Measurements from ENCODE around the gene TRAK1.
"Not testable (repeated sequence)": the region's sequence is repeated elsewhere in the genome, so short reads cannot be mapped to it uniquely, and the experiment has no call there.

The TRAK1 gene

GRCh38 chr3:42099020-42099765, 8.0 kb downstream of the TRAK1 start:
- H3K4me3 Mint-ChIP-seq: no peak overlapping the region
- H3K27me3 Mint-ChIP-seq: no peaks in the 10 kb centered on the region
- H3K4me1 Mint-ChIP-seq (ENCODE audit: low read depth): peaks cover 59% of the 10 kb centered on the region
- no peaks in the 10 kb centered on the region for H3K9me3 Mint-ChIP-seq
- peaks cover 26% of the 10 kb centered on the region for H3K36me3 Mint-ChIP-seq (ENCODE audit: low read depth)
- H3K27ac Mint-ChIP-seq: no peak overlapping the region

GRCh38 chr3:42101048-42101447, 9.9 kb downstream of the TRAK1 start:
- Mint-ChIP-seq H3K9me3 (no peaks in the 10 kb centered on the region), H3K27me3 (no peaks in the 10 kb centered on the region), H3K4me3 (no peak overlapping the region), H3K27ac (no peak overlapping the region), H3K4me1 (ENCODE audit: low read depth) (peaks cover 42% of the 10 kb centered on the region), H3K36me3 (ENCODE audit: low read depth) (peaks cover 19% of the 10 kb centered on the region)

GRCh38 chr3:42101481-42101880, 10.3 kb downstream of the TRAK1 start:
- no peaks in the 10 kb centered on the region for H3K9me3 Mint-ChIP-seq
- no peak overlapping the region for H3K4me3 Mint-ChIP-seq
- no peaks in the 10 kb centered on the region for H3K27me3 Mint-ChIP-seq
- peaks cover 19% of the 10 kb centered on the region for H3K36me3 Mint-ChIP-seq (ENCODE audit: low read depth)
- no peak overlapping the region for H3K27ac Mint-ChIP-seq
- H3K4me1 Mint-ChIP-seq (ENCODE audit: low read depth): peaks cover 38% of the 10 kb centered on the region

- Mint-ChIP-seq H3K4me1 (ENCODE audit: low read depth) (peaks cover 28% of the 10 kb centered on the region), H3K9me3 (no peaks in the 10 kb centered on the region), H3K27me3 (no peaks in the 10 kb centered on the region), H3K4me3 (no peak overlapping the region), H3K36me3 (ENCODE audit: low read depth) (peaks cover 24% of the 10 kb centered on the region), H3K27ac (no peak overlapping the region)
Observed at GRCh38 chr3:42102571-42102970, 11.4 kb downstream of the TRAK1 start.

DNA sequence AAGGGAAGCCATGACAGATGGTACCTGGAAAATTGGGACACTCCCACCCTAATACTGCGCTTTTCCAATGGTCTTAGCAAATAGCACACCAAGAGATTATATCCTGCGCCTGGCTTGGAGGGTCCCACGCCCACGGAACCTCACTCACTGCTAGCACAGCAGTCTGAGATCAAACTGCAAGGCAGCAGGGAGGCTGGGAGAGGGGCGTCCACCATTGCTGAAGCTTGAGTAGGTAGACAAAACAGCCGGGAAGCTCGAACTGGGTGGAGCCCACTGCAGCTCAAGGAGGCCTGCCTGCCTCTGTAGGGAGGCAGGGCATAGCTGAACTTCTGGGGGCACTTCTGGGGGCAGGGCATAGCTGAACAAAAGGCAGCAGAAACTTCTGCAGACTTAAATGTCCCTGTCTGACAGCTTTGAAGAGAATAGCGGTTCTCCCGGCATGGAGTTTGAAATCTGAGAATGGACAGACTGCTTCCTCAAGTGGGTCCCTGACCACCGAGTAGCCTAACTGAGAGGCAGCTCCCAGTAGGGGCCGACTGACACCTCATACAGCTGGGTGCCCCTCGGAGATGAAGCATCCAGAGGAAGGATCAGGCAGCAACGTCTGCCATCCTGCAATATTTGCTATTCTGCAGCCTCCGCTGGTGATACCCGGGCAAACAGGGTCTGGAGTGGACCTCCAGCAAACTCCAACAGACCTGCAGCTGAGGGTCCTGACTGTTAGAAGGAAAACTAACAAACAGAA, 12.9 kb downstream of the TRAK1 start:
- Mint-ChIP-seq H3K36me3 (ENCODE audit: low read depth) (peaks cover 21% of the 10 kb centered on the region), H3K4me1 (ENCODE audit: low read depth) (peaks cover 15% of the 10 kb centered on the region)
- H3K27ac Mint-ChIP-seq, H3K9me3 Mint-ChIP-seq, H3K27me3 Mint-ChIP-seq, H3K4me3 Mint-ChIP-seq: not testable (repeated sequence)

GRCh38 chr3:42105994-42106393, 14.8 kb downstream of the TRAK1 start:
- H3K27ac Mint-ChIP-seq; H3K4me1 Mint-ChIP-seq (ENCODE audit: low read depth); H3K4me3 Mint-ChIP-seq; H3K27me3 Mint-ChIP-seq; H3K9me3 Mint-ChIP-seq: not testable (repeated sequence)
- H3K36me3 Mint-ChIP-seq (ENCODE audit: low read depth): peaks cover 21% of the 10 kb centered on the region

DNA sequence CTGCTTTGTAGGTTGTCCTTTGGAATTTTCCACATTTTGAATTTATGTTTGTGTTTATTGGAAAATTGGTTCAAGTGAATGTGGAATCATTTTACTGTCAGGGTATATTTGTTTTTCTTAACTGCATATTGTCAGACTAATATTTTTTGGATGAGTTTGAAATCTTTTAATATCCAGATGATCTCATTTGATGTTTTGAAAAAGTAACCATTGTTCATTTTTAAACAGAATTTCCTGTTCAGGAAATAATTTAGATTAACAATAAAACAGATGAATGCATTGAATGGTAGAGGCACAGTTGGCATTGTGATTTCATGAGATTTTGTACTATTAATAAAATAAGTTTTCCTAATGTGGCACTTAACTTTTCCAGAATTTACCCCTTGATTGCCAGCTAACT, 15.5 kb downstream of the TRAK1 start:
- H3K36me3 Mint-ChIP-seq (ENCODE audit: low read depth): peaks cover 21% of the 10 kb centered on the region
- no peaks in the 10 kb centered on the region for H3K27me3 Mint-ChIP-seq
- H3K27ac Mint-ChIP-seq: no peak overlapping the region
- H3K4me1 Mint-ChIP-seq (ENCODE audit: low read depth): peaks cover 6% of the 10 kb centered on the region
- no peaks in the 10 kb centered on the region for H3K9me3 Mint-ChIP-seq
- H3K4me3 Mint-ChIP-seq: no peak overlapping the region

DNA sequence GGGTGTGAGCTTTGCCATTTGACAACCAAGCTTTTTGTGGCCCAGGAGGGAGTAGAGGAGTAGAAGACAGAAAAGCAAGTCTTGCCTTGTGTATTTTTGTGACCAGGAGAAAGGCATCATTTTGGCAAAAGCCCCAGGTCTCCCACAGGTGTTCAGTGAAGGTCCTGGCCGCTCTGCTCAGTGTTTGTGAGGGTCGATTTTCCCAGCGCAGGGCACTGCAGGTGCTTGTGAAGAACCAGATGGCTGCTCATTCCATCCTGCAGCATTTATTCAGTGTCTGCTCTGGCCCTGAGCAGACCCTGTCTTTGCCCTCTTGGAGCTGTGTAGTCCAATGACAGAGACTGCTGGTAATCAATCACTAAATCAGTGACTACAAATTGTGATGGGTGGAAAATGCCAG, 19.5 kb downstream of the TRAK1 start:
- H3K27ac Mint-ChIP-seq: no peak overlapping the region
- no peaks in the 10 kb centered on the region for H3K27me3 Mint-ChIP-seq
- peaks cover 10% of the 10 kb centered on the region for H3K4me1 Mint-ChIP-seq (ENCODE audit: low read depth)
- no peak overlapping the region for H3K4me3 Mint-ChIP-seq
- H3K9me3 Mint-ChIP-seq: no peaks in the 10 kb centered on the region
- peaks cover 6% of the 10 kb centered on the region for H3K36me3 Mint-ChIP-seq (ENCODE audit: low read depth)

DNA sequence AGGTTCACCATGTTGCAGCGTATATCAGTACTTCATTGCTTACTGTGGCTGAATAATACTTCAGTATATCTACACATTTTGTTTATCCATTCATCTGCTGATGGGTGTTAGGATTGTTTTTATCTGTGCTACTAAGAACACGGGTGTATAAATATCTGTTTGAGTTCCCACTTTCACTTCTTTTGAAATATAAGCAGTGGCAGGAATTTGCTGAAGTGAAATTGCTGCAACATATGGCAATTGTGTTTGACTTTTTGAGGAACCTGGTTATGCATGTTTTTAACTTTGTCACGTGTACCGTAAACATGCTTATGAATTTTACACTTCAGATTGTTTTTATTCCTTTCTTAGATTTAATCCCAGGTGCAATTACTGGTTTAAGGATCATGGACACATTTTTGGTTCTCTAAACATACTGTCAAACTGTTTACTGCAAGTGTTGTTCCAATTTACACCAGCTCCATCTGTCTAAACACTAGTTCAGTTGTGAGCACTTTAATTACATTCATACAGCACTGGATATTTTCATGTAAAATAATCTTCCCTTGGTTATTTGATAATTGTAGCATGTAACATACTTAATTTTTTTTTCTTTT, 23.1 kb downstream of the TRAK1 start:
- peaks cover 32% of the 10 kb centered on the region for H3K4me1 Mint-ChIP-seq (ENCODE audit: low read depth)
- peak overlapping the region; percentile 32 for H3K27ac Mint-ChIP-seq
- no peak overlapping the region for H3K4me3 Mint-ChIP-seq
- H3K36me3 Mint-ChIP-seq (ENCODE audit: low read depth): no peaks in the 10 kb centered on the region
- no peaks in the 10 kb centered on the region for H3K9me3 Mint-ChIP-seq
- no peaks in the 10 kb centered on the region for H3K27me3 Mint-ChIP-seq

DNA sequence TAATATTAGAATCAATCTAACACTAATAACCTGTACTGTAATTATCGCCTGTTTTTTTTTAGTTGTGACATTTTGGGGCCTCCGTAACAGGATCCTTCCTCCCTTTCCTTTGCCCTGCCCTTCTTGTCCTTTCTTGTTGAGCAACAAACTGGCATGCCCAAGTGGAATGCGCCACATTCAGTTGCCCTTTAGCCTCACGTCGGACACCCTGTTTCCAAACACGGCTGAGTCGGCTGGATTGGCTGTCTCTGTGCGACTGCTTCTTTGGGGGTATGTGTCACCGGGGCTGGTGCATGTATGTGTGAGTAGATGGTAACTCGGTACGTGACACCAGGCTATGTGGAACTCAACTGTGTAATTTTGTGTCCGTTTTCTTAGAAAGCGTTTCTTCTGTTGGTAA, 24.1 kb downstream of the TRAK1 start:
- Mint-ChIP-seq H3K4me3 (no peak overlapping the region), H3K4me1 (ENCODE audit: low read depth) (peaks cover 35% of the 10 kb centered on the region), H3K36me3 (ENCODE audit: low read depth) (no peaks in the 10 kb centered on the region)

DNA sequence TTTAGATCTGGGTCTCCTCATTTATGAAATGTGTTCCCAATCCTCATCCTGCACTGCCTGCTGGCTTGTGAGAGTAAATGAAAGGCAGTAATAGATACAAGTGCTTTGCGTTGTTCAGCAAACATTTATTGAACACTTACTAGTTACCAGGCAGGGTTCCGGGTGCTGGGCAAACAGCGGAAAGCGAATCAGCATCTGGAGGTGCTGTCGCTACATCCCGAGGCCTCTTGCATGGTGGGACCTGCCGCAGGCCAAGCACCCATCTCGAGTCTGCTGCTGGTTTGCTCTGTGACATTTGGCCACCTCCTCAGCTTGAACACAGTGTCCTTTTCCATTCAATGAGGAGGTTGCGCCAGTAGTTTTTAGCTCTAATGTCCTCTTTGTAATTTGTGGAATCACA, 24.8 kb downstream of the TRAK1 start:
- H3K27me3 Mint-ChIP-seq: no peaks in the 10 kb centered on the region
- no peak overlapping the region for H3K27ac Mint-ChIP-seq
- no peaks in the 10 kb centered on the region for H3K36me3 Mint-ChIP-seq (ENCODE audit: low read depth)
- no peak overlapping the region for H3K4me3 Mint-ChIP-seq
- H3K9me3 Mint-ChIP-seq: no peaks in the 10 kb centered on the region
- peaks cover 42% of the 10 kb centered on the region for H3K4me1 Mint-ChIP-seq (ENCODE audit: low read depth)

More for the DNA sequence above, 24.1 kb downstream of the TRAK1 start:
- no peaks in the 10 kb centered on the region for H3K9me3 Mint-ChIP-seq
- no peaks in the 10 kb centered on the region for H3K27me3 Mint-ChIP-seq
- no peak overlapping the region for H3K27ac Mint-ChIP-seq

DNA sequence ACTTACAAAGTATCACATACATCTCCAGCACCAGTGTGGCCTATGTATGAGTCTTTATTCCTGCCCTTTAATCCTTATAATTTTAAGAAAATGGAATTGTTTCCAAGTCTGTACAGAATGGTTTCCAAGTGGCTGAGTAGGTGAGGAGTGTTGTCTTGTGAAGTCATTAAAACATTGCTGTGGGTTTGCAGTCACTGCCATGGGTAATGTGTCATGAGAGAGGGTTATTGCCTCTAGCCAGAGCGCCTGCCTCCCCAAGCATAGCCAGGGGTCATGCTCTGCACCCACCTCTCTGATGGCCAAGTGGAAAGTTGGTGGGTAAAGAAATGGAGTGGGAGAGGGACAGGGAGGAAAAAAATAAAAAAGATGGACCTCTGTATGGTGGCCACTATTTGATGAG, 25.3 kb downstream of the TRAK1 start:
- Mint-ChIP-seq H3K4me1 (ENCODE audit: low read depth) (peaks cover 44% of the 10 kb centered on the region), H3K27ac (no peak overlapping the region), H3K9me3 (no peaks in the 10 kb centered on the region), H3K27me3 (no peaks in the 10 kb centered on the region), H3K4me3 (no peak overlapping the region), H3K36me3 (ENCODE audit: low read depth) (no peaks in the 10 kb centered on the region)

DNA sequence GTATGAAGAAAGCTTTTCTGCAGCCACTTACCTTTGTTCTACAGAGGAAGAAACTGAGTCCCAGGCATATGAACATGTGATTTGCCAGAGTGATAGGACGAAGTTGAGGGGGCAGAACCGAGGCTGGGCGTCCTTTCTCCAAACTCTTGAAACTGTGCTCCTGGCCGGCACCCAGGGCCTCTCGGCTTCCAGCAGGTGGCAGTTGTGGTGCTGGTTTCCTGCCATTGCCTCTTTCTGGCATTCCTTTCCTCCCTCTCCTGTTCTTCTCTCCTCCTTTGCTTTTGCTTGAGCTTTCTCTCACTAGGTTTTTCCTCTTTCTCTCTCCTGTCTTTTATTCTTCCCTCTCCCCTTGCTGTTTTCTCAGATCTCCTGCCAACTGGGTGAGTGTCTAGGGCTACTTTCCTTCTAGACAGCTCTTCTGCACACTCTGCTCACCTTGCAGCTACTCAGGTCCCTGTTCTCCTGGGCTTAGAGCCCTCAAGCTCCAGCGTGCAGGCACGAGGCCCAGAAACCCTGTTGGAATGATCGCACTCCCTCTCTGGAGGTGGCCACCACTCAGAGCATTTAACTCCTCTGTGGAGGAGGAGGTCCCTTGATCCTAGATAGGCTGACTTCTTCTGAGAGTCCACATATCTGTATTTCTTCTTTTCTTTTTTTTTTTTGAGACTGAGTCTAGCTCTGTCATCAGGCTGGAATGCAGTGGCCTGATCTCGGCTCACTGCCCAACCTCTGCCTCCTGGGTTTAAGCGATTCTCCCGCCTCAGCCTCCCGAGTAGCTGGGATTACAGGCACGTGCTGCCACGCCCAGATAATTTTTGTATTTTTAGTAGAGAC, 26.2 kb downstream of the TRAK1 start:
- Mint-ChIP-seq H3K4me3 (no peak overlapping the region), H3K36me3 (ENCODE audit: low read depth) (no peaks in the 10 kb centered on the region), H3K27ac (peak overlapping the region; percentile 7), H3K27me3 (no peaks in the 10 kb centered on the region), H3K4me1 (ENCODE audit: low read depth) (peaks cover 45% of the 10 kb centered on the region), H3K9me3 (no peaks in the 10 kb centered on the region)

DNA sequence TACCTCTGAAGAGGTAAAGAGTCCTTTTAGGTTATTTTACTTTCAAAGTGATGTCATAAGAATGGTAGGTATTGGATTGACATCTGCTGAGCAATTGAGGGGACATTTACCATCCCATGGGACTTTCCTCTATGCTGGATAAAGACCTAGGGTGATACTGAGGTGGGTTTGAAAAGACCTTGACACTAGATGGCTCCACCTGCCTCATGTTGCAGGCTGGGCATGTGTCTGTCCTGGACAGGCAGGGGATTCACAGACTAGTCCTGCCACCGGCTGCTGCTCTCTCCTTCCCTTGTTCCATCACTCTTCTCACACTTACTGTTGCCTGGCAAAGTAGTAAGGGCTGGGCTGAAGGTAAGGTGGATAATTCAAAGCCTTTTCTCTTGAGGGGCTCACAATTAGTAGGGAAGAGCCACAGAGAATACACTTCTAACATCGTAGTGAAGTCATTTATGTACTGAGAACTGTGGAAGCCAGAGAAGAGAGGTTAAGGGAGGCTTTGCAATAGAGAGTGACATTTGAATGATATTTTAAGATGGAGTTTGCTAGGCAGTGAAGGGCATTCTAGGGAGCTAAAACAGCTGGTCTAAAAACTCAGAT, 27.7 kb downstream of the TRAK1 start:
- Mint-ChIP-seq H3K4me1 (ENCODE audit: low read depth) (peaks cover 55% of the 10 kb centered on the region), H3K9me3 (no peaks in the 10 kb centered on the region)

More for the DNA sequence above, 27.7 kb downstream of the TRAK1 start:
- Mint-ChIP-seq H3K4me3 (no peak overlapping the region), H3K27me3 (no peaks in the 10 kb centered on the region), H3K27ac (peak overlapping the region; percentile 50), H3K36me3 (ENCODE audit: low read depth) (no peaks in the 10 kb centered on the region)

All from stimulated activated naive CD8-positive, alpha-beta T cell treated with anti-CD3 and anti-CD28 coated beads, Interleukin-15, Interleukin-2, amounts not matched to agents 100 ng/mL and 50 ng/mL, for 24 hours (primary cell).